ENCODE results near the gene PDSS1.
"Not testable (repeated sequence)": the region's sequence is repeated elsewhere in the genome, so short reads cannot be mapped to it uniquely, and the experiment has no call there.

PDSS1 gene

GRCh38 chr10:26662864-26663263 is 34.6 kb upstream of the PDSS1 start:
- no peak for TF ChIP-seq CTCF (IDR thresholded peaks at IDR 0.05)
- Histone ChIP-seq H3K27me3 (no peaks in the 10 kb centered on the region), H3K9me3 (no peaks in the 10 kb centered on the region), H3K36me3 (no peaks in the 10 kb centered on the region), H3K4me1 (ENCODE audit: control insufficient read depth in 1 of 2, insufficient read depth in 1 of 2, low read depth in 1 of 2, low read length in 1 of 2) (no peaks in the 10 kb centered on the region), H3K4me3 (ENCODE audit: low read depth in 1 of 2, low read length in 1 of 2) (no peak overlapping the region), H3K27ac (no peak overlapping the region)

- no peak overlapping the region for H3K4me3 ChIP-seq (ENCODE audit: low read depth in 1 of 2, low read length in 1 of 2)
- no peak for TF ChIP-seq CTCF (IDR thresholded peaks at IDR 0.05)
- H3K36me3 ChIP-seq, result no peaks in the 10 kb centered on the region
- no peaks in the 10 kb centered on the region for H3K27me3 ChIP-seq
- no peaks in the 10 kb centered on the region for H3K9me3 ChIP-seq
- no peaks in the 10 kb centered on the region for H3K4me1 ChIP-seq (ENCODE audit: control insufficient read depth in 1 of 2, insufficient read depth in 1 of 2, low read depth in 1 of 2, low read length in 1 of 2)
- no peak overlapping the region for H3K27ac ChIP-seq
Observed at GRCh38 chr10:26665080-26666048, 32.1 kb upstream of the PDSS1 start.

- Histone ChIP-seq H3K27me3 (no peaks in the 10 kb centered on the region), H3K4me3 (ENCODE audit: low read depth in 1 of 2, low read length in 1 of 2) (no peak overlapping the region), H3K27ac (no peak overlapping the region), H3K4me1 (ENCODE audit: control insufficient read depth in 1 of 2, insufficient read depth in 1 of 2, low read depth in 1 of 2, low read length in 1 of 2) (peaks cover 0 to 2% of the 10 kb centered on the region in 2 experiments), H3K36me3 (no peaks in the 10 kb centered on the region), H3K9me3 (no peaks in the 10 kb centered on the region)
- no peak for TF ChIP-seq CTCF (IDR thresholded peaks at IDR 0.05)
Observed at GRCh38 chr10:26675873-26676257, 21.6 kb upstream of the PDSS1 start.

GRCh38 chr10:26679588-26679987 is 17.9 kb upstream of the PDSS1 start:
- no peaks in the 10 kb centered on the region for H3K36me3 ChIP-seq
- H3K4me1 ChIP-seq (ENCODE audit: control insufficient read depth in 1 of 2, insufficient read depth in 1 of 2, low read depth in 1 of 2, low read length in 1 of 2), result peaks cover 7 to 10% of the 10 kb centered on the region in 2 experiments
- H3K4me3 ChIP-seq (ENCODE audit: low read depth in 1 of 2, low read length in 1 of 2), result no peak overlapping the region
- TF ChIP-seq CTCF (IDR thresholded peaks at IDR 0.05), result no peak
- no peaks in the 10 kb centered on the region for H3K9me3 ChIP-seq
- H3K27me3 ChIP-seq, result no peaks in the 10 kb centered on the region
- no peak overlapping the region for H3K27ac ChIP-seq

- no peak for TF ChIP-seq CTCF (IDR thresholded peaks at IDR 0.05)
- no peaks in the 10 kb centered on the region for H3K27me3 ChIP-seq
- no peak overlapping the region for H3K4me3 ChIP-seq (ENCODE audit: low read depth in 1 of 2, low read length in 1 of 2)
- no peaks in the 10 kb centered on the region for H3K9me3 ChIP-seq
- no peaks in the 10 kb centered on the region for H3K36me3 ChIP-seq
- peaks cover 12 to 18% of the 10 kb centered on the region in 2 experiments for H3K4me1 ChIP-seq (ENCODE audit: control insufficient read depth in 1 of 2, insufficient read depth in 1 of 2, low read depth in 1 of 2, low read length in 1 of 2)
- H3K27ac ChIP-seq, result no peak overlapping the region
Observed at GRCh38 chr10:26681076-26681475, 16.4 kb upstream of the PDSS1 start.

GRCh38 chr10:26681971-26682370 is 15.5 kb upstream of the PDSS1 start:
- H3K27ac ChIP-seq, result not testable (repeated sequence)

More at GRCh38 chr10:26681971-26682370, 15.5 kb upstream of the PDSS1 start:
- H3K4me3 ChIP-seq (ENCODE audit: low read depth in 1 of 2, low read length in 1 of 2); H3K36me3 ChIP-seq; H3K9me3 ChIP-seq; H3K27me3 ChIP-seq: not testable (repeated sequence)
- H3K4me1 ChIP-seq (ENCODE audit: control insufficient read depth in 1 of 2, insufficient read depth in 1 of 2, low read depth in 1 of 2, low read length in 1 of 2), result peaks cover 12 to 18% of the 10 kb centered on the region in 2 experiments

Measured in neutrophil (primary cell).